ENCODE measurements around the gene SEC61B.

- TF ChIP-seq ILK (tag; IDR thresholded peaks at IDR 0.05; ENCODE audit: borderline replicate concordance, low read depth) (no peak), JUND (IDR thresholded peaks at IDR 0.05; ENCODE audit: borderline replicate concordance, low read depth, low read length) (no peak), JUND (tag; IDR thresholded peaks at IDR 0.05; ENCODE audit: borderline replicate concordance, low read depth, low read length) (no peak), SMARCA4 (IDR thresholded peaks at IDR 0.05) (no peak), SAFB2 (IDR thresholded peaks at IDR 0.05; ENCODE audit: borderline replicate concordance, low read depth, low read length, severe bottlenecking) (no peak), ZNF232 (CRISPR knock-in tag; IDR thresholded peaks at IDR 0.05) (no peak)
- TF ChIP-seq, protein P1, sequence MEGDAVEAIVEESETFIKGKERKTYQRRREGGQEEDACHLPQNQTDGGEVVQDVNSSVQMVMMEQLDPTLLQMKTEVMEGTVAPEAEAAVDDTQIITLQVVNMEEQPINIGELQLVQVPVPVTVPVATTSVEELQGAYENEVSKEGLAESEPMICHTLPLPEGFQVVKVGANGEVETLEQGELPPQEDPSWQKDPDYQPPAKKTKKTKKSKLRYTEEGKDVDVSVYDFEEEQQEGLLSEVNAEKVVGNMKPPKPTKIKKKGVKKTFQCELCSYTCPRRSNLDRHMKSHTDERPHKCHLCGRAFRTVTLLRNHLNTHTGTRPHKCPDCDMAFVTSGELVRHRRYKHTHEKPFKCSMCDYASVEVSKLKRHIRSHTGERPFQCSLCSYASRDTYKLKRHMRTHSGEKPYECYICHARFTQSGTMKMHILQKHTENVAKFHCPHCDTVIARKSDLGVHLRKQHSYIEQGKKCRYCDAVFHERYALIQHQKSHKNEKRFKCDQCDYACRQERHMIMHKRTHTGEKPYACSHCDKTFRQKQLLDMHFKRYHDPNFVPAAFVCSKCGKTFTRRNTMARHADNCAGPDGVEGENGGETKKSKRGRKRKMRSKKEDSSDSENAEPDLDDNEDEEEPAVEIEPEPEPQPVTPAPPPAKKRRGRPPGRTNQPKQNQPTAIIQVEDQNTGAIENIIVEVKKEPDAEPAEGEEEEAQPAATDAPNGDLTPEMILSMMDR (IDR thresholded peaks at IDR 0.05 in 2 of 3, conservative IDR thresholded peaks at IDR 0.05 in 1 of 3; ENCODE audit: insufficient read depth in 2 of 3, low read depth in 1 of 3, low read length in 3 of 3) = no peak
Observed at GRCh38 chr9:99182356-99182755, 39.7 kb upstream of the SEC61B start.
